ENCODE measurements around the gene CHMP5. TPM values are rescaled to one million over a fixed set of nuclear protein-coding genes. Genes with fewer than 3 reads are reported as not detected.

CHMP5 gene
- total and polyA plus RNA-seq, 10 of the 15 experiments (the other 5 are each of a cell fraction or from before 2014, with no cell fraction given): 40.3 to 179 (median 78.6) TPM

DNA sequence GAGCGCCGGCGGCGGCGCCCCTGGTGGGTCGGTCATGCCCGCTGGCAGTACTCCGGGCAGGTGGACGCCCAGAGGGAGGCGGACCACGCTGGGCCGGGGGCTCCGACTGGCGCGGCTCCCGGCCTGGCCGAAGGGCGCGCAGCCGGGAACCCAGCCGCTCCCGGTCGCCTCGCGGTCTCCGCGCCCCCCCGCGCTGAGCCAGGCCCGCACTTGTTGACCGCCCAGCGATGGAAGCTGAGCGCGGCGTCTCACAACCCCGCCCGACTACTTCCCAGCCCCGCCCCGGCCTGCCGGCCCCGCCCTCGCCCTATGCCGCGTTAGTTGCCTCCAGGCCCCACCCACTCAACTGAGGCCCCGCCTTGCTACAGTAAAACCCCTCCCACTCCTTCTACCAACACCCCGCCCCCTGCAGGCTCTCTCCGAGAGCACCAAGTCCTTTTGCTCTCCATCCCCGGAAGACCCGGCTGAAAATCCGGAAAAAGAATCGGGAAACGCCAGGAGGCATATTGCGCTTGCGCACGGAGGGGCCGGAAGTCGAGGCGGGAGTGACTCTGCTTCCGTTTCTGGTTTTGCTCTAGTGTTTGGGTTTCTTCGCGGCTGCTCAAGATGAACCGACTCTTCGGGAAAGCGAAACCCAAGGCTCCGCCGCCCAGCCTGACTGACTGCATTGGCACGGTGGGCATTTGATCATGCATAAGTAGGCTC is at the start of gene CHMP5, which contains the start of gene BAG1 (continued):
- no peak for TF ChIP-seq FOXM1 (IDR thresholded peaks at IDR 0.05; ENCODE audit: low read depth, low read length)
- TF ChIP-seq NFYB (IDR thresholded peaks at IDR 0.05; ENCODE audit: insufficient read depth, low read depth, low read length): no peak
- TF ChIP-seq MYC (IDR thresholded peaks at IDR 0.05; ENCODE audit: insufficient read depth, insufficient read length, insufficient replicate concordance, low read length, severe bottlenecking): no peak
- peak in 1 of 2 experiments; percentile 48; a peak in 1 of 4 replicates for TF ChIP-seq SRF (IDR thresholded peaks at IDR 0.05; ENCODE audit: low read depth in 2 of 2, low read length in 2 of 2)
- no peak for TF ChIP-seq RAD51 (IDR thresholded peaks at IDR 0.05)
- no peak for TF ChIP-seq MTA2 (IDR thresholded peaks at IDR 0.05; ENCODE audit: low read depth)
- TF ChIP-seq TCF12 (IDR thresholded peaks at IDR 0.05; ENCODE audit: low read depth, low read length): no peak
- no peak for TF ChIP-seq CBX5 (IDR thresholded peaks at IDR 0.05; ENCODE audit: low read depth)
- no peak for TF ChIP-seq KLF5 (IDR thresholded peaks at IDR 0.05; ENCODE audit: partially characterized antibody)
- TF ChIP-seq RCOR1 (conservative IDR thresholded peaks at IDR 0.05; ENCODE audit: low read depth, low read length): 0 out of 2 replicates have a peak, but pooled peaks have one; percentile 25
- no peak for TF ChIP-seq KAT2A (conservative IDR thresholded peaks at IDR 0.05; ENCODE audit: control insufficient read depth, low read depth, low read length)
- 0 out of 3 replicates have a peak, but pooled peaks of 1 of the 2 experiments have one; percentile 50 for TF ChIP-seq EGR1 (IDR thresholded peaks at IDR 0.05; ENCODE audit: borderline replicate concordance in 1 of 2, low read depth in 2 of 2, low read length in 2 of 2)
- TF ChIP-seq RAD21 (IDR thresholded peaks at IDR 0.05; ENCODE audit: insufficient read depth, low read depth, low read length): 0 out of 2 replicates have a peak, but pooled peaks have one; percentile 12
- no peak for TF ChIP-seq ZNF24 (IDR thresholded peaks at IDR 0.05)
- peak; percentile 51; the same call in 1 of the 2 replicates for TF ChIP-seq RUNX3 (IDR thresholded peaks at IDR 0.05; ENCODE audit: low read length)
